ENCODE data around the gene ASCC3. TPM values are rescaled to one million over a fixed set of nuclear protein-coding genes. Genes with fewer than 3 reads are reported as not detected.

ASCC3 gene
- total RNA-seq, 4 donors from 2014 or later, result 15.7 to 39.9 (median 29.3) TPM

DNA sequence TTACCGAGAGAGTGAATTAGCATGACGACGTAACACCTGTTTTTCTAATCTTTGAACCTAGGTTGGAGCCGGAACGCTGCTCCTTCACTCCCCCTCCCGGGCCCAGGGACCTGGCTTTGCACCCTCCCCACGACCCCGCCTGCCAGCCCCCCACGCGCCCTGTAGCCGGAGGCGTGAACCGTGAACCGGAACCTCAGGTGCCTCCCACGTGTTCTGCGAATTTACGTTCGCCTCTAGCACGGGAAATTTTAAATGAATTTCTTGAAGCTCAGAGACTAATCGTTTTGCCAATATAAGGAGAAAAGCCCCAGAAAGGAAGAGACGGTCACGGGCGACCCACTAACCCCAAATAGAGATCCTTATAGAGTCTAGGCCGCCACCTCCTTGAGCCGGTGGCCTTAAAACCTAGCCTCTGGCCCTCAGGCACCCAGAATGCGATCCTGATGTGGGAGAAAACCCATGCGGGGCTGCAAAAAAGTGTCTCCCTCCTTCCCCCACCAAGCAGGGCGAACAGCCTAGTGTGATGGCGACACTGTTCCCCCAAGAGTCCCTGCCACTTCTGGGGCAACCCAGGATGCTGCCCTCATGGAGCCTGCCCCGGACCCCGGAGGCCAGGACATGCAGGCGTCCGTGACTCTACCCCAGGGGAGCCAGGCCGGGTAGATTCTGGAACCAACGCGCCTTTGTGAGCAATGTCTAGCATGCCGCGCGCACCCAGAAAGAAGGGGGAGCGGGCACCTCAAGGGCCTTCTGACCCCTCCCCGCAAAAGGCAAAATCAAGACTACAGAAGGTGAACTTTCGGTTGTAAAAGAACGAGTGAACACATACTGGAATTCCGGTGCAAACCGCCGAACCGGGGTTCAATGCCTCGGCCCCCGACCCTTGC is 413.8 kb downstream of the ASCC3 start:
- Histone ChIP-seq H3K27ac (no peak overlapping the region), H3K4me1 (peaks cover 7 to 15% (median 12%) of the 10 kb centered on the region in 4 donors), H3K9me3 (no peaks in the 10 kb centered on the region), H3K27me3 (peaks cover 100% of the 10 kb centered on the region), H3K36me3 (no peaks in the 10 kb centered on the region), H3K4me3 (no peak overlapping the region)
- TF ChIP-seq POLR2AphosphoS5 (IDR thresholded peaks at IDR 0.05), result no peak
- no peak for TF ChIP-seq EP300 (IDR thresholded peaks at IDR 0.05; ENCODE audit: low read depth)
- no peak for TF ChIP-seq POLR2A (IDR thresholded peaks at IDR 0.05)
- TF ChIP-seq, protein P1, sequence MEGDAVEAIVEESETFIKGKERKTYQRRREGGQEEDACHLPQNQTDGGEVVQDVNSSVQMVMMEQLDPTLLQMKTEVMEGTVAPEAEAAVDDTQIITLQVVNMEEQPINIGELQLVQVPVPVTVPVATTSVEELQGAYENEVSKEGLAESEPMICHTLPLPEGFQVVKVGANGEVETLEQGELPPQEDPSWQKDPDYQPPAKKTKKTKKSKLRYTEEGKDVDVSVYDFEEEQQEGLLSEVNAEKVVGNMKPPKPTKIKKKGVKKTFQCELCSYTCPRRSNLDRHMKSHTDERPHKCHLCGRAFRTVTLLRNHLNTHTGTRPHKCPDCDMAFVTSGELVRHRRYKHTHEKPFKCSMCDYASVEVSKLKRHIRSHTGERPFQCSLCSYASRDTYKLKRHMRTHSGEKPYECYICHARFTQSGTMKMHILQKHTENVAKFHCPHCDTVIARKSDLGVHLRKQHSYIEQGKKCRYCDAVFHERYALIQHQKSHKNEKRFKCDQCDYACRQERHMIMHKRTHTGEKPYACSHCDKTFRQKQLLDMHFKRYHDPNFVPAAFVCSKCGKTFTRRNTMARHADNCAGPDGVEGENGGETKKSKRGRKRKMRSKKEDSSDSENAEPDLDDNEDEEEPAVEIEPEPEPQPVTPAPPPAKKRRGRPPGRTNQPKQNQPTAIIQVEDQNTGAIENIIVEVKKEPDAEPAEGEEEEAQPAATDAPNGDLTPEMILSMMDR (IDR thresholded peaks at IDR 0.05), result no peak
- WGBS, 2 donors (ENCODE audit: low coverage in 1 of 2), result 17 to 30% methylated on average over 2 to 49 of the region's 49 CpGs
- in situ Hi-C loops (cut with MboI; ENCODE audit: low pct_ligation_motif_present in 1 of 4, low pct_unique_long_range_greater_than_20kb in 1 of 4, low sequenced_read_pairs in 3 of 4), result no loop called here
- intact Hi-C loops (cut with DNase I; ENCODE audit: low total_unique reads), result no loop called here
- no peak for DNase-seq

DNA sequence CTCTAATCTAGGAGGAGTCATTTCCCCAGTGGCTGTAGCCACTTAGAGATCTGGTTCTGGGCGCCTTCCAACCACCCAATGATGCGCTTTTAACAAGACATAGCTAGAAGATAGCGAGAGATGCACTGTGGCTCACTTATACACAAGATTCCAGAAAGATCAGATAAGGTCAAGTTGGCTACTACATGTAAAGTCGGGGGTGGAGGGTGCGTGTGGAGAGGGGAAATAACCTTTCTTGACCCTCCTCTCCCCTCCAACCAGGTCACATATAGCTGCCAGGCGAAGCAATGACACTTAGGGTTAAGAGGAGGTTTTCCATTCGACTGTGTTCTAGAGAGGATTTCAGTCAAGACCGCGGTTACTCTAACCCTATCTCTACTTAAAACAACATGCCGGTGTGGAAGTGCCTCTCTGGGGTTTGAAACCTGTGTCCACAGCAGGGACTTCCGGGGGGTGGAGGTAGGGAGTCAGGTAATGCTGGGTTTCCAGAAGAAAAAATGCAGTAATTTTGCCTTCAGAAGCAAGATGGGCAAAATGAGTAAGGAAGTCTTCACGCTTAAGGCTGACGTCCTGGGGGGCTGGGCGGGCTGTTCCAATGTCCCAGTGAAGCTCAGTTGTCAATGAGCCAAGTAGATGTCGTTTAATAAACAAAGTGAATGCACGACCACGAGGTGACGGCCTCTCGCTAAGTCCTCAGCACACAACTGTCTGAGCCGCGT is 414.6 kb downstream of the ASCC3 start:
- H3K27ac ChIP-seq, result no peak overlapping the region
- DNase-seq, result no peak
- no peak overlapping the region for H3K4me3 ChIP-seq
- WGBS, 2 donors (ENCODE audit: low coverage in 1 of 2), result 10 to 27% methylated on average over 9 to 21 of the region's 21 CpGs
- H3K36me3 ChIP-seq, result no peaks in the 10 kb centered on the region
- H3K9me3 ChIP-seq, result no peaks in the 10 kb centered on the region
- no peak for TF ChIP-seq POLR2AphosphoS5 (IDR thresholded peaks at IDR 0.05)
- TF ChIP-seq EP300 (IDR thresholded peaks at IDR 0.05; ENCODE audit: low read depth), result no peak
- TF ChIP-seq, protein P1 (IDR thresholded peaks at IDR 0.05), result no peak
- no peak for TF ChIP-seq POLR2A (IDR thresholded peaks at IDR 0.05)
- H3K27me3 ChIP-seq, result peaks cover 100% of the 10 kb centered on the region
- in situ Hi-C loops (cut with MboI; ENCODE audit: low pct_ligation_motif_present in 1 of 4, low pct_unique_long_range_greater_than_20kb in 1 of 4, low sequenced_read_pairs in 3 of 4), result no loop called here
- peaks cover 7 to 15% (median 12%) of the 10 kb centered on the region in 4 donors for H3K4me1 ChIP-seq
- intact Hi-C loops (cut with DNase I; ENCODE audit: low total_unique reads), result no loop called here

DNA sequence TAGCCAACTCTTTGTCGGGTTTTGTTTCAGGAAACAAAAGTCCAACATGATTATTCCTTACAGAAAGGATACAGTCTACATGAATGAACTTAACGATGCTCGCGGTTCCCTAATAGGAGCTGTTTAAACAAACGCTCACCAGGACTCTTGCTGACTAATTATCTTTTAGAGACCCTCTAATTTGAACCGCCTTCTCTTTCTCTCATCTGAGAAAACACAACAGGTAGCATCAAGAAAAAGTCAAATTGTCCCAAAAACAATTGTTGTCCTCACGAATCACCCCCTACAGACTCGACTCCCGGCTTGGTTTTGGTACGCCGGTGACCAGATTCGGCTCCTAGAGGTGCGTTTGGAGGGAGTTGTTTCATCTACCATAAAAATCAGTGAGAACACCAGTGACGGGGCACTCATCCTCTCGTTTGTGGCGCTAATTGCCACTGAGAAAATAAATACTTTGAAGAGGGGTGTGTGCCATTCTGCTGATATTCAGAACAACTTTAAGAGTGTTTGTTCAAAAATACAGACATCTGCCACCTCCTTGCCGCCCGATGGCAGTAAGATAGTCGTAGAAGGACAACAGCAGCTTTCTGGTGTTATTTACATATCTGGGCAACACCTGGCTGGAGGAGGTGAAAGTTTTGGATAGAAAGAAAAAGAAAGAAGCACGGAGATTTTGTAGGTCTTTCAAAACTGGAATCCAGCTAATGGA is 415.3 kb downstream of the ASCC3 start:
- H3K4me3 ChIP-seq, result no peak overlapping the region
- no peak overlapping the region for H3K27ac ChIP-seq
- intact Hi-C loops (cut with DNase I; ENCODE audit: low total_unique reads), result no loop called here
- no peak for DNase-seq
- 11 to 21% methylated on average over 10 to 20 of the region's 20 CpGs for WGBS, 2 donors (ENCODE audit: low coverage in 1 of 2)
- in situ Hi-C loops (cut with MboI; ENCODE audit: low pct_ligation_motif_present in 1 of 4, low pct_unique_long_range_greater_than_20kb in 1 of 4, low sequenced_read_pairs in 3 of 4), result no loop called here
- H3K36me3 ChIP-seq, result no peaks in the 10 kb centered on the region
- no peaks in the 10 kb centered on the region for H3K9me3 ChIP-seq
- peaks cover 7 to 19% (median 12%) of the 10 kb centered on the region in 4 donors for H3K4me1 ChIP-seq
- peaks cover 100% of the 10 kb centered on the region for H3K27me3 ChIP-seq
- TF ChIP-seq POLR2A (IDR thresholded peaks at IDR 0.05) (no peak), POLR2AphosphoS5 (IDR thresholded peaks at IDR 0.05) (no peak)

DNA sequence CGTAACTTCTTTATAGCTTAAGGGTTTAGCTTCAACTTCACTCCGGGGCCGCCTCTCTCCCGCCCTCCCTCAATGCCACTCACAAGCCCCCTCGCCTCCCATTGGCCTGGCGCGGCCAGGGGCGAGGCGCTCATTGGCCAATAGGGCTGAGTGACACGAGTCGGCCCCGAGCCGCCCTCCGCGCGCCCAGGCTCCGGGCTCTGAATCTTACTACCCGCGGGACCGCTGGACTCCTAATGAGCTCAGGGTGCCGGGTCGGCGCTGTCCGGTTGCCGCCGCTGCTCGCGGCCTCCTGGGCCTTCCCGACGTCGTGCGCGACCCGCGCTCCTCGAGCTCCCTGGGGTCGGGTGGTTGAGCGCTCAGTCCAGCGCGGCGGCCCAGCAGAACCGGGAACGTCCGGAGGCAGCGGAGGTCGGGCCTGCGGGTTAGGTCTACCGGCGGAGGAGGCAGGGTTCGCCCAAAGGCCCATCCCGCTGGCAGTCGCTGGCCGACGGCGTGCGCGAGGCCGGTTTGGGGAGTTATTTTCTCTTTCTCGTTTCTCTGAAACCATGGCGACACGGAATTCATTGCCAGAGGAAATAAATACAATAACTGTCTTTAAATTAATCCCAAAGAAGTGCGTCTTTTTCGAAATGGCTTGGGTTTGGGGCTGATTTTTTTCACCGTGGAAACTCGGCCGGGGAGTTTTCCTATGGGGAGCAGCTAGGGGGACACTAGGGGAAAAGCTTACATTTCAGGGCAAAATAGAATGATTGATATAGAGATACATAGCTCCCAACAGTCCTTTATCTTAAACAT is 416.0 kb downstream of the ASCC3 start, which contains the start of gene SIM1:
Gene SIM1, minus strand, starts transcription at position 19 of the 798 bp plus-strand sequence. CDS start 1,453 bp downstream, outside the sequence.
- in situ Hi-C loops (cut with MboI; ENCODE audit: low pct_ligation_motif_present in 1 of 4, low pct_unique_long_range_greater_than_20kb in 1 of 4, low sequenced_read_pairs in 3 of 4) (no loop called here), intact Hi-C loops (cut with DNase I; ENCODE audit: low total_unique reads) (no loop called here)
- Histone ChIP-seq H3K27me3 (peaks cover 100% of the 10 kb centered on the region), H3K9me3 (no peaks in the 10 kb centered on the region), H3K4me1 (peaks cover 7 to 19% (median 12%) of the 10 kb centered on the region in 4 donors), H3K4me3 (peak within 1 kb of the TSS in 3 of 4 donors; percentile 9 to 42 (median 16)), H3K36me3 (no peaks in the 10 kb centered on the region), H3K27ac (no peak within 1 kb of the TSS)
- TF ChIP-seq, protein P1 (IDR thresholded peaks at IDR 0.05), result no peak
- TF ChIP-seq POLR2AphosphoS5 (IDR thresholded peaks at IDR 0.05) (no peak), EP300 (IDR thresholded peaks at IDR 0.05; ENCODE audit: low read depth) (no peak), POLR2A (IDR thresholded peaks at IDR 0.05) (no peak)
- peak; percentile 31 for DNase-seq
- 10 to 13% methylated on average over 9 to 65 of the region's 66 CpGs for WGBS, 2 donors (ENCODE audit: low coverage in 1 of 2)

Measured in transverse colon (tissue), 4 donors.